Superior temporal gyrus (tissue), 1 donor: ENCODE data around the gene C1GALT1.
"Not testable (repeated sequence)": the region's sequence is repeated elsewhere in the genome, so short reads cannot be mapped to it uniquely, and the experiment has no call there.

ENCODE experiments used
- DNase-seq: peaks from one replicate; pipeline ENCODE4 v3.0.0-alpha.2; 2016; ENCODE audit errors: extremely low spot score

C1GALT1 gene

GRCh38 chr7:7237201-7237977 is 55.0 kb downstream of the C1GALT1 start:
- no peak for DNase-seq

GRCh38 chr7:7237978-7238267 is 55.6 kb downstream of the C1GALT1 start:
- peak; percentile 42 for DNase-seq

DNA sequence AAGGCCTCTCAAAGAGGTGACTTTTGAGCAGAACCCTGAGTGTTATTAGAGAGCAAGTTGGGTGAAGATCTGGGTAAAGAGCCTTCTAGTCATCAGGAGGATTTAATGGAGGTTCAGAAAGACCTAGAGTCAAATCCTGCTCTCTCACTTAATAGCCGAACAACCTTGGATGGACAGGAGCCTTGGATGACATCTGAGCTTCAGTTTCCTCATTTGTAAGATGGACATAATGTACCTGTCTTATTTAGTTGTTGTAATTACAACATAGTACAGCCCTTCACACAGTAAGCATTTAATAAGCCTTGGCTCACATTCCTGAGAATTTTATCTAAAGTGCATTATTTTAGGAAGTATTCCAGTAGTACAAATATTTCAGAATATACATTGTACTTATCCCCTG is 57.0 kb downstream of the C1GALT1 start:
- DNase-seq: no peak

- DNase-seq: no peak
Observed at GRCh38 chr7:7242899-7243298, 60.6 kb downstream of the C1GALT1 start.

DNA sequence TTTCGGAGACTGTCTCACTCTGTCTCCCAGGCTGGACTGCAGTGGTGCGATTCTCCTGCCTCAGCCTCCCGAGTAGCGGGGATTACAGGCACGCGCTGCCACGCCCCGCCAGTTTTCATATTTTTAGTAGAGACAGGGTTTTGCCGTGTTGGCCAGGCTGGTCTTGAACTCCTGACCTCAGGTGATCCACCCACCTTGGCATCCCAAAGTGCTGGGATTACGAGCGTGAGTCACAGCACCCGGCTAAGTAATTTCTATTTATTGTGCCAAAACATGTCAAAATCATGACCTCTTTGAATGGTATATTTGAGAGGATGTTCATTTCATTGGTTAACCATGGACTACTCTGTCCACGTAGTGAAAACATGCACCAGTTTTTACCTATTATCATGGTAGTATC is 62.9 kb downstream of the C1GALT1 start:
- DNase-seq: not testable (repeated sequence)

DNA sequence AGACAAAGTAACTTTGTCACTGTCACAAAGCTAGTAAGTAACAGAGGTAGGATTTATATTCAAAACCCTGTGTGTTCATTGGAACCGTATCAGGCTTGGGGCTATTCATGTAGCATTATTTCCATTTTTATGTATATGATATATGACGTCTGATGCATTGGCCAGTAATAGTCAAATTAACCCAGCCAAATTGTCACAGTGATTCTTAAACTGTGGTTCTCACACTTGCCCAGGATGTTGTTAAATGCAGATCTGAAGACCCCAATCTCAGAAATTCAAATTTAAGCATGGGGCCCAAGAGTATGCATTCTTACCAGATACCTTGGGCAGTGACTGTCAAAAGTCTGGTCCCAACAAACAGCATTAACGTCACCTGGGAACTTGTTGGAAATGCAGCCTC is 63.9 kb downstream of the C1GALT1 start:
- DNase-seq: no peak

DNA sequence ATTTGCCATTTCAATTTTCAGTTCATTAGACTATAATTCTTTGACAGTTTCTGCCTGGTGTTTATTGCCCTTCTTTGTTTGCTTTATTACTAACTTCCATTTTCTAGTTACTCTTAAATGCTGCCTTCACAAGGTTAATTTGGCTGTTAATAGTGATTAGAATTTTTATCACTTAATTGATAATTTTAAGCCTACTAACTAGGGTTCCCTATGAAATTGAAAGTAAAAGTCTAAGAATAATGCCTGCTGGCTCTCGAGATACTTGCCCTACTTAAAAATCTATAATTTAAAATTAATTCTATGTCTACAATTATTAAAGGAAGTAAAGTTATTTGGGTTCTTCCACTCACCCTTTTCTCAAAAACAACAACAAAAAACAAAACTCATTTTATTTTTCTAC is 65.3 kb downstream of the C1GALT1 start:
- no peak for DNase-seq

DNA sequence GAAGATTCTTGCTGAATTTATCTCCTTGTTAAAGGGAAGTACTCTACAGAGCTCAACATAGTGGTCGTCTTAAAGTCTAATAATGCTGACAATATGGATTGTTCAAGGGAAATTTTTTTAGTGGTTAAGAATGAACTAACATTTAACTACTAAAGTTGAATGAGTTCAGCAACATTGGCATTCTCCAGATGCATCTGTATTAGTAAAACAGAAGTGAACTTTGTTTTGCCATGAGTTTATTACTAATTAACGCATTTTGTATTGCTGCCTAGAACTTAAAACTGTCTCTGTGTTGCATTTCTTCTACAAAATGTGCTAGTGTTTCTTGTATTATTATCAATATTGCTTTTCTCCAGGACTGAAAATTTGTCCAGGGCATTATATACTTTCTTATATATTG is 67.5 kb downstream of the C1GALT1 start:
- no peak for DNase-seq

DNA sequence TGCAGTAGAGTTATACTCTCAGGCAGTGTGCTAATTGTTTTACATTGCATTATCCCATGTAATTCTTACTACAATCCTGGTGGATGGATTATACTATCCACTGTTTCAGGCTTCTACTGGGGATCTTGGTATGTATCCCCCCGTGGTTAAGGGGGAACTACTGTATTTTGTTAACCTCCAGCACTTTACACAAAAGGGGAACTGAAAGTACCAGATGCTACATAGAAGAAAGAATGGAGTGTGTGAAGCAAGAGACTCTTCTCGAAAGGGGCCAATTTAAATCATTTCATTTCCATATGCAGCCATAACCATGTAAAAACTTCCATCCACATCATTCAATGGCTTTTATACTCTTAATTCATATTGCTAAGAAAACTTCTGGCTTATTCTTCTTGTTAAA is 69.4 kb downstream of the C1GALT1 start:
- no peak for DNase-seq

GRCh38 chr7:7254319-7254718 is 72.0 kb downstream of the C1GALT1 start:
- DNase-seq: no peak

DNA sequence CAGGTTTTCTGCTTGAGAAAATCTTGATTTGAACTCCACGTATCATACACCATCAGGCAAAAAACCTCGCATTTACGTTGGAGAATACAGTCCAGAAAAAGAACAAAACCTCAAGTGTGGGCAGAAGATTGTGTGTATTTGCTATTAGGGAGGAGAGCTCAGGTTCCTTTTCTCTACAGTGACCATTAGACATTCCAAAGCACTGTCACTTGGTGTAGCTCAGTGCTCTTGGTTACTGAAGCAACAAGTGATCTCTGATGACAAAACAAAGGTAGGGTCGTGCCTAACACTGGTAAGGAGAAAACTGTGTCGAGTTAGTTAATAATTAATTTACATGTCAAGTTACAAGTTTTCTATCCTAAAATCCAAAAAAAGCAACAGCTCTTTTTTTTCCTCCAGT is 72.6 kb downstream of the C1GALT1 start:
- no peak for DNase-seq

- DNase-seq: no peak
Observed at GRCh38 chr7:7256731-7257274, 74.5 kb downstream of the C1GALT1 start.

DNA sequence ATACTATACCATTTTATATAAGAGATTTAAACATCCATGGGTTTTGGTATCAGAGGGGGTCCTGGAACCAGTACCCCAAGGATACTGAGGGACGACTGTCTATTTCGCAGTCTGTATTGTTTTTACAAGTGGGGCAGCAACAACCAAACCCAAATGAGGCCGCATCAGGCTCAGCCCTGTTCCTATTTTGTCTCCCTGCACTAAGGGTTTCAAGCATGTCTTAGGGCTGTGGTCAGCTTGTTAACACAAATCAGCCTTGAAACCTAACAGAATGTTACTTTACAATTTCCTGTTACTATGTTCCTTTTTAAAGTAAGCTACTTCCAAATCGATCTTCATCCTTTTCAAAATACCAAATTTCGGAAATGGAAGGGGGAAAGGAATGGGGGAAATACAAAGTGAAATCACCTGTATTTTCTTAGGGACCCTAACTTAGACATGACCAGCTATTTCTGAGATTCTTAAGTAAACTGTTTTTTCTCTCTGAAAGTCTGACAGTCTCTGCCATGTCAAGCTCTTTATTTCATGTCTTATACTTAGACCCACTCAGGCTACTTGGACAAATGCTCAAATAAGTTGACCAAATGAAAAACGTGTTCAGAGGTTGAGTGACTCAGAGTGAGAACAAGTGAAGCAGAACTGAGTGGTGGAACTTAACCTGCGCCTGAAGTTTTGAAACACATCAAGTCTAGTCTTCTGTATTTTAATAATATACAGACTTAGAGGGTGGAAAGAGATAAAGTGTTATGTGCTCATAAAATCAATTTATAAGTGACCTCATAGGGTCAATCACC is 75.8 kb downstream of the C1GALT1 start:
- peak; percentile 15 for DNase-seq

DNA sequence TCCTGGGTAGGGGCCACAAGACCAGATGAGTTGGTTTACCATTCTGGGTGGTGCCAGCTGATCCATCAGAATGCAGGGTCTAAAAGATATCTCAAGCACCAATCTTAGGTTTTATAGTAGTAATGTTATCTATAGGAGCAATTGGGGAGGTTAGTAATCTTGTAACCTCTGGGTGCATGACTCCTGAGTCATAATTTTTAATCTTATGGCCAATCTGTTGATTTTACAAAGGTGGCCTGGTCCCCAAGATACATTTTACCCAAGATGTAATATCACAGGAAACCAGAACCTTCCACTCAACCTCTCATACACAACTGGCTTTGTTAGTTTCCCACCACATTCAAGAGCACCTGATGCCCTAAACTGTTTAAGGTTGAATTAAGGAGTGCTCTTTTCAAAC is 79.5 kb downstream of the C1GALT1 start:
- DNase-seq: no peak

- DNase-seq: no peak
Observed at GRCh38 chr7:7263297-7264230, 81.2 kb downstream of the C1GALT1 start.

GRCh38 chr7:7264306-7265040 is 82.1 kb downstream of the C1GALT1 start:
- no peak for DNase-seq

GRCh38 chr7:7265081-7266075 is 83.0 kb downstream of the C1GALT1 start:
- peak; percentile 48 for DNase-seq

DNA sequence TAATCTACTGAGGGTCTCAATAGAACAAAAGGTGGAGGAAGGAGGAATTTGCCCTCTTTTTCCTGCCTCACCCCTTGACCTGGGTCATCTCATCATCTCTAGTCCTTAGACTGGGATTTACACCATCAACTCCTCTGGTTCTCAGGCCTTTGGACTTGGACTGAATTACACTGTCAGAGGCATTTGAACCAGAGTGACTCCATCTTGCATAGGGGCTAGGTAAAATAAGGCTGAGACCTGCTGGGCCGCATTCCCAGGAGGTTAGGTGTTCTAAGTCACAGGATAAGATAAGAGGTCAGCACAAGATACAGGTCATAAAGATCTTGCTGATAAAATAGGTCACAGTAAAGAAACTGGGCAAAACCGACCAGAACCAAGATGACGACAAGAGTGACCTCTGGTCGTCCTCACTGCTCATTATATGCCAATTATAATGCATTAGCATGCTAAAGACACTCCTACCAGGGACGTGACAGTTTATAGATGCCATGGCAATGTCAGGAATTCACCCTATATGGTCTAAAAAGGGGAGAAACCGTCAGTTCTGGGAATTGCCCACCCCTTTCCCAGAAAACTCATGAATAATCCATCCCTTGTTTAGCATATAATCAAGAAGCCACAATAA is 84.0 kb downstream of the C1GALT1 start:
- no peak for DNase-seq

DNA sequence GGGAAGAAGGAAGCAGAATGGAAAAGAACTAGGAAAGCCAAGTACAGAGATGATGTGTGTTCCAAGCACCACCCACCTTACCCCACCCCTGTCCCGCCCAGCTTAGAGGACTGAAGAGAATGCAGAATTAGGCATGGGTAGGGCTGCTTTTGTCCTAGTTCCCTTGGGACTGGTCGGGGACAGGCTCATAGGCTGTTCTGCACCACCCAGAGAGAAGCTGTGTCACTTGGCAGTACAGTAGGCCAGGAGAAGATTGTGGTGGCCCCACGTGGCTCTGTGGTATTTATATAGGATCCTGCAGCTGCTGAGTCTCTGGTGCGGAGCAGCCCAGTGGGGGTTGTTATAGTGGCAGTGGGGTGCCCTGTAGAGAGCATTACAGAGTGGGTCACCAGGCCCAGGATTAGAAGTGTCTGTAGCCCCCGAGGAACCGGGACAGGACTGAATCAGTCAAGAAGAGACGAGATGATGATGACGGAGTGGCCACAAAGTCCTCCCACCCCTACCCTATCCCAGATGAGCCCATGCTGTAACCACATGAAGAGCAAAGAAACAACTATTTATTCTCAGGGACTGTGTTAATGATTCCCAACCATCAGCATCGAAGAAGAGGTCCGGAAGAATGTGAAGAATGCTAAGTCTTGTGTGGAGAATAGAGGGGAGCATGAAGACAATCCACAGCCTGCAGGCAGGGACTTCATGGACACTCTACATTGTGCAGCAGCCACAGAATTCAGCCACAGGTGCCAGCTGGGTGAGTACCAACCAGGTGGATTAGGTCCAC is 88.9 kb downstream of the C1GALT1 start:
- DNase-seq: no peak
